AG04450 (cell line): Measurements from ENCODE around the gene UNC79. TPM values are rescaled to one million over a fixed set of nuclear protein-coding genes. Genes with fewer than 3 reads are reported as not detected.

Experiments used
- CTCF ChIA-PET: fragments of 300-600, 350-600 bp; formaldehyde crosslinking; extraction: SDS; loops from one replicate; lab custom pipeline; 2022; ENCODE audit warnings: antibody characterized with exemption, inconsistent platforms; lab: Charles Lee
- POLR2A ChIA-PET: fragments of 350-600 bp; formaldehyde crosslinking; extraction: SDS; loops from one replicate; lab custom pipeline; 2021; ENCODE audit warnings: antibody characterized with exemption, inconsistent platforms; lab: Yijun Ruan, JAX
- DNase-seq: peaks from one replicate; pipeline ENCODE4 v3.0.0-alpha.2; 2011; ENCODE audit warnings: low read depth, low spot score
- H3K27ac ChIP-seq: one replicate; pipeline ENCODE4 v1.5.1; 2012; ENCODE audit warnings: low read depth, low read length, control low read depth
- H3K27me3 ChIP-seq: one replicate; pipeline ENCODE4 v1.6.0; 2012; ENCODE audit warnings: low read length; ENCODE audit not compliant: control insufficient read depth, insufficient read depth
- H3K4me3 ChIP-seq: 2 replicates; pipeline ENCODE4 v1.5.1; 2011; ENCODE audit warnings: mild to moderate bottlenecking, low read depth, low read length, control low read depth
- H3K9me3 ChIP-seq: 2 replicates; pipeline ENCODE4 v1.5.1; 2012; ENCODE audit warnings: low read length; ENCODE audit not compliant: control insufficient read depth, insufficient read depth
- CTCF ChIP-seq: IDR thresholded peaks from 2 replicates; pipeline ENCODE4 v1.5.1; 2011; ENCODE audit warnings: low read depth, low read length, control low read depth, inconsistent platforms
- polyA plus RNA-seq: library from polyadenylated mRNA; depleted of rRNA; stranded (reverse); fragments of >200 nt; gene quantifications from 2 replicates; pipeline ENCODE4 v1.2.3, GENCODE V29; 2011

Gene UNC79
- polyA plus RNA-seq, 1 experiment = 0.02 TPM

- POLR2A ChIA-PET = no interaction called here
- no peak for DNase-seq
These were observed 283.9 kb downstream of the UNC79 start for GRCh38 chr14:93714605-93715004.

GRCh38 chr14:93715279-93715927 lies 284.7 kb downstream of the UNC79 start:
- CTCF ChIA-PET = no interaction called here

More at GRCh38 chr14:93714605-93715004, 283.9 kb downstream of the UNC79 start:
- TF ChIP-seq CTCF = no peak
- no peak overlapping the region for H3K4me3 ChIP-seq
- no peaks in the 10 kb centered on the region for H3K27me3 ChIP-seq
- no peak overlapping the region for H3K27ac ChIP-seq
- H3K9me3 ChIP-seq = no peaks in the 10 kb centered on the region; the same call in 1 of the 2 replicates
- CTCF ChIA-PET = no interaction called here

GRCh38 chr14:93716002-93716745 lies 285.4 kb downstream of the UNC79 start:
- Histone ChIP-seq H3K27me3 (no peaks in the 10 kb centered on the region), H3K27ac (no peak overlapping the region), H3K4me3 (no peak overlapping the region), H3K9me3 (peaks cover 2% of the 10 kb centered on the region; the same call in 1 of the 2 replicates)
- no peak for TF ChIP-seq CTCF
- no peak for DNase-seq
- ChIA-PET POLR2A (no interaction called here), CTCF (no interaction called here)

More at GRCh38 chr14:93715279-93715927, 284.7 kb downstream of the UNC79 start:
- Histone ChIP-seq H3K27me3 (no peaks in the 10 kb centered on the region), H3K27ac (no peak overlapping the region), H3K9me3 (no peaks in the 10 kb centered on the region; the same call in 1 of the 2 replicates), H3K4me3 (no peak overlapping the region)
- POLR2A ChIA-PET = no interaction called here
- DNase-seq = no peak
- TF ChIP-seq CTCF = no peak

DNA sequence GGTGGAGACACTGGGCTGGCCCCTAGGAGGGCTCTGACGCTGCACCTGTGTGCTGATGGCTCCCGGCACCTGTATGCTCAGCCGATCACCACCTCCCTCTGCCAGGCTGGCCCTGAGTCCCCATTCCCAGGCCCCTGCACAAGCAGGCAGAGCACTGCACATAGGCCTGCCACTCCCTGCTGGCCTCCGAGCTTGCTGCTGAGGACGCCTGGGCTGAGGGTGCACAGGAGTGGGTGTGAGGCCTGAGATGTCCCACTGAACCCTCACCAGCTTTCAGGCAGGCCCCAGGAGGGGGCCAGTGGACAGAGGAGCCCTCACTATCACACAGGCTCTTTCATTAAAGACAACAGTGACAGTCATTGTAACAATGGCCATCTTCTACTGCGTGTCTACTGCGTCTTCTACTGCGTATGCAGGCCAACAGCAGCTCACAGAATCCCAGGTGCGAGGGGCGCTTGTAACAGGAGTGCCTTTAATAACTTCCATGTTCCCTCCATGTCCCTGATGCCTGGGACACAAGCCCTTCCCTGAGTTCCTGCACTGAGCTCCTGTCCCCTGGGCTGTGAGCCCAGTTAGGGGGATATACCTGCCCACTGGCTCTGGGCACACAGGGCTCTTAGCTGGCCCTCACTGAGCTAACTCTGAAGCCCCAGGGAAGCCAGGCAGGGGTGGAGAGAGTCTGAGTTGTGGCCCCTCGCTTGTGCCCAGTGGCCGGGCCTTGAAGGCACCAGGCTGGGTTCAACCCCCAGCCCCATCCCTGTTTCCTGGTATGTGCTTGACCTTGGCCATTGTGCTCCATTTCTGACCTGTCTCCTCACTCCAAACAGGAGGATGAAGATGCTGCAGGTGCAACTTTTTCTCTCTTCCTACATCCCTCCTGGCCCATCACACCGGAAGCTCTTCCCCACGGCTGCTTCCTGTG lies 286.3 kb downstream of the UNC79 start:
- DNase-seq = no peak
- no peaks in the 10 kb centered on the region for H3K27me3 ChIP-seq
- H3K9me3 ChIP-seq = peaks cover 2% of the 10 kb centered on the region; the same call in 1 of the 2 replicates
- H3K4me3 ChIP-seq = no peak overlapping the region
- POLR2A ChIA-PET = no interaction called here
- CTCF ChIA-PET = no interaction called here
- no peak overlapping the region for H3K27ac ChIP-seq
- no peak for TF ChIP-seq CTCF
